Measurements from ENCODE around the gene NEXN. TPM values are rescaled to one million over a fixed set of nuclear protein-coding genes. Genes with fewer than 3 reads are reported as not detected.

The NEXN gene
- total RNA-seq, result 1 to 10 TPM in 2 of 5 experiments, under 1 TPM in 3; 0.48 to 2.6 (median 0.78) TPM
- polyA plus RNA-seq, result 1 to 10 TPM in 1 of 2 donors, under 1 TPM in 1; 0.33 to 1.4 TPM
- total RNA-seq, result 0.94 reads per million

- H3K4me3 Mint-ChIP-seq, result peak within 1 kb of the TSS; percentile 62 to 92 (median 82)
Observed at GRCh38 chr1:77888081-77888780, at the start of gene NEXN. TSS of gene NEXN (plus strand) at chr1:77888624. CDS start at chr1:77916107, 27,483 bp downstream.

GRCh38 chr1:77841574-77841973 lies 46.9 kb upstream of the NEXN start:
- ChIA-PET POLR2A (no interaction called here), CTCF (no interaction called here)
- no peak overlapping the region for H3K27ac Mint-ChIP-seq

More at GRCh38 chr1:77888081-77888780, at the start of gene NEXN:
- Mint-ChIP-seq H3K27me3 (peaks cover 16 to 36% (median 29%) of the 10 kb centered on the region in 5 donors), H3K36me3 (peaks cover 0 to 16% (median 11%) of the 10 kb centered on the region in 5 donors), H3K4me1 (peaks cover 5 to 13% (median 8%) of the 10 kb centered on the region in 7 donors), H3K9me3 (peaks cover 0 to 3% (median 0%) of the 10 kb centered on the region in 11 donors), H3K27ac (no peak within 1 kb of the TSS)
- Histone ChIP-seq H3K27ac (ENCODE audit: low read depth, low read length) (no peak within 1 kb of the TSS), H3K9me3 (ENCODE audit: control insufficient read depth in 2 of 3, low read length in 3 of 3) (no peaks in the 10 kb centered on the region), H3K4me3 (ENCODE audit: low read length) (peak within 1 kb of the TSS; percentile 27), H3K4me1 (ENCODE audit: control insufficient read depth in 2 of 2, insufficient read depth in 2 of 2, low read length in 2 of 2) (no peaks in the 10 kb centered on the region), H3K36me3 (ENCODE audit: control insufficient read depth in 2 of 3, insufficient read depth in 3 of 3, low read length in 3 of 3) (no peaks in the 10 kb centered on the region), H3K27me3 (ENCODE audit: control insufficient read depth in 2 of 2, insufficient read depth in 2 of 2, low read length in 2 of 2) (peaks cover 0 to 4% of the 10 kb centered on the region in 2 donors)
- ATAC-seq, result peak; percentile 48
- ChIA-PET POLR2A (no interaction called here), CTCF (interaction anchor here (0.7 kb wide), 1 partner anchor 28 kb away, joined by 3 read pairs; no protein-coding TSS in a partner anchor)
- intact Hi-C loops (cut with micrococcal nuclease), result no loop called here
- DNase-seq, result peak in 1 of 9 donors; percentile 3

GRCh38 chr1:77845951-77846350 lies 42.5 kb upstream of the NEXN start:
- POLR2A ChIA-PET, result no interaction called here
- intact Hi-C loops (cut with micrococcal nuclease), result no loop called here
- Mint-ChIP-seq H3K36me3 (peaks cover 0 to 38% (median 26%) of the 10 kb centered on the region in 5 donors), H3K4me1 (peaks cover 0 to 12% (median 3%) of the 10 kb centered on the region in 7 donors), H3K27ac (peak overlapping the region in 2 of 9 donors; percentile 23 to 46), H3K9me3 (no peaks in the 10 kb centered on the region), H3K27me3 (no peaks in the 10 kb centered on the region), H3K4me3 (no peak overlapping the region)
- no peaks in the 10 kb centered on the region for H3K27me3 ChIP-seq (ENCODE audit: control insufficient read depth in 2 of 2, insufficient read depth in 2 of 2, low read length in 2 of 2)
- no peak overlapping the region for H3K4me3 ChIP-seq (ENCODE audit: low read length)
- peaks cover 0 to 16% (median 0%) of the 10 kb centered on the region in 3 experiments for H3K36me3 ChIP-seq (ENCODE audit: control insufficient read depth in 2 of 3, insufficient read depth in 3 of 3, low read length in 3 of 3)
- no peak overlapping the region for H3K27ac ChIP-seq (ENCODE audit: low read depth, low read length)
- ATAC-seq (no peak), DNase-seq (no peak)
- CTCF ChIA-PET, result no interaction called here
- H3K4me1 ChIP-seq (ENCODE audit: control insufficient read depth in 2 of 2, insufficient read depth in 2 of 2, low read length in 2 of 2), result peaks cover 0 to 4% of the 10 kb centered on the region in 2 donors
- H3K9me3 ChIP-seq (ENCODE audit: control insufficient read depth in 2 of 3, low read length in 3 of 3), result no peaks in the 10 kb centered on the region

More at GRCh38 chr1:77841574-77841973, 46.9 kb upstream of the NEXN start:
- Histone ChIP-seq H3K4me1 (ENCODE audit: control insufficient read depth in 2 of 2, insufficient read depth in 2 of 2, low read length in 2 of 2) (no peaks in the 10 kb centered on the region), H3K27ac (ENCODE audit: low read depth, low read length) (no peak overlapping the region), H3K4me3 (ENCODE audit: low read length) (no peak overlapping the region), H3K9me3 (ENCODE audit: control insufficient read depth in 2 of 3, low read length in 3 of 3) (no peaks in the 10 kb centered on the region), H3K36me3 (ENCODE audit: control insufficient read depth in 2 of 3, insufficient read depth in 3 of 3, low read length in 3 of 3) (peaks cover 0 to 16% (median 0%) of the 10 kb centered on the region in 3 experiments), H3K27me3 (ENCODE audit: control insufficient read depth in 2 of 2, insufficient read depth in 2 of 2, low read length in 2 of 2) (no peaks in the 10 kb centered on the region)
- Mint-ChIP-seq H3K4me3 (no peak overlapping the region), H3K27me3 (no peaks in the 10 kb centered on the region), H3K4me1 (peaks cover 0 to 10% (median 3%) of the 10 kb centered on the region in 7 donors), H3K9me3 (no peaks in the 10 kb centered on the region), H3K36me3 (peaks cover 0 to 35% (median 16%) of the 10 kb centered on the region in 5 donors)
- DNase-seq (no peak), ATAC-seq (no peak)
- intact Hi-C loops (cut with micrococcal nuclease), result no loop called here

DNA sequence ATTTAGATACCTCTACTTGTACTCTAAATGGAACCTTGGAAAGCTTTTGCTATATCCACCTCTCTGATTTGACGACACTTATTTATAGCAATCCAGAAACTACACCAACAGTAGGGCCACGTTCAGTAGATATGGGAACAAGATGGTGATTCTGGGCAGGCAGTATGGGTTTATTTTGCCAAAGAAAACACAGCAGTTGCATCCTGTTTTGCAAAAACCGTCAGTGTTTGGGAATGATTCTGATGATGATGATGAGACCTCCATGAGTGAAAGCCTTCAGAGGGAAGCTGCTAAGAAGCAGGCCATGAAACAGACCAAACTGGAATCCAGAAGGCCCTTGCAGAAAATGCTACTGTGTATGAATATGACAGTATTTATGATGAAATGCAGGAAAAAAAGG lies 41.5 kb upstream of the NEXN start:
- DNase-seq, result no peak
- Mint-ChIP-seq H3K27me3 (no peaks in the 10 kb centered on the region), H3K4me1 (peaks cover 0 to 12% (median 0%) of the 10 kb centered on the region in 7 donors), H3K4me3 (no peak overlapping the region), H3K27ac (no peak overlapping the region), H3K36me3 (peaks cover 0 to 38% (median 28%) of the 10 kb centered on the region in 5 donors), H3K9me3 (no peaks in the 10 kb centered on the region)
- CTCF ChIA-PET, result interaction anchor here (0.6 kb wide), 1 partner anchor 138 kb away, joined by 3 read pairs; no protein-coding TSS in a partner anchor
- intact Hi-C loops (cut with micrococcal nuclease), result no loop called here
- Histone ChIP-seq H3K9me3 (ENCODE audit: control insufficient read depth in 2 of 3, low read length in 3 of 3) (no peaks in the 10 kb centered on the region), H3K4me3 (ENCODE audit: low read length) (no peak overlapping the region), H3K36me3 (ENCODE audit: control insufficient read depth in 2 of 3, insufficient read depth in 3 of 3, low read length in 3 of 3) (peaks cover 0 to 16% (median 0%) of the 10 kb centered on the region in 3 experiments), H3K27ac (ENCODE audit: low read depth, low read length) (no peak overlapping the region), H3K4me1 (ENCODE audit: control insufficient read depth in 2 of 2, insufficient read depth in 2 of 2, low read length in 2 of 2) (peaks cover 0 to 4% of the 10 kb centered on the region in 2 donors), H3K27me3 (ENCODE audit: control insufficient read depth in 2 of 2, insufficient read depth in 2 of 2, low read length in 2 of 2) (no peaks in the 10 kb centered on the region)
- ATAC-seq, result no peak
- POLR2A ChIA-PET, result no interaction called here

DNA sequence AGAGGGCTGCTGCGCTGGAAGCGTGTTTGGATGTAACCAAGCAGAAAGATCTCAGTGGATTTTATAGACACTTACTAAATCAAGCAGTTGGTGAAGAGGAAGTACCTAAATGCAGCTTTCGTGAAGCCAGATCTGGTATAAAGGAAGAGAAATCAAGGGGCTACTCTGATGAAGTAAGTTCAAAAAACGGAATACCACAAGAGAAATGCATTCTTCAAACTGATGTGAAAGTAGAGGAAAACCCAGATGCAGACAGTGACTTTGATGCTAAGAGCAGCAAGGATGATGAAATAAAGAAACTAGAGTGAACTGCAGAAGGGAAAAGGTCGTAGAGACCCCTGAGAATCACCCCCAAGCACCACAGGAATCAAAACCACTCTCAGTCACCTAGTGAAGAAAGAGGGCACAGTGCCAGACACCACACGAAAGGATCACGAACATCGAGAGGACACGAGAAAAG lies 40.8 kb upstream of the NEXN start:
- intact Hi-C loops (cut with micrococcal nuclease), result no loop called here
- Mint-ChIP-seq H3K27me3 (no peaks in the 10 kb centered on the region), H3K27ac (no peak overlapping the region), H3K4me3 (no peak overlapping the region), H3K9me3 (no peaks in the 10 kb centered on the region), H3K4me1 (peaks cover 0 to 12% (median 0%) of the 10 kb centered on the region in 7 donors), H3K36me3 (peaks cover 0 to 36% (median 25%) of the 10 kb centered on the region in 5 donors)
- no peak overlapping the region for H3K4me3 ChIP-seq (ENCODE audit: low read length)
- no peaks in the 10 kb centered on the region for H3K9me3 ChIP-seq (ENCODE audit: control insufficient read depth in 2 of 3, low read length in 3 of 3)
- DNase-seq (peak in 5 of 9 donors; percentile 2 to 21 (median 9)), ATAC-seq (no peak)
- no peak overlapping the region for H3K27ac ChIP-seq (ENCODE audit: low read depth, low read length)
- peaks cover 0 to 16% (median 0%) of the 10 kb centered on the region in 3 experiments for H3K36me3 ChIP-seq (ENCODE audit: control insufficient read depth in 2 of 3, insufficient read depth in 3 of 3, low read length in 3 of 3)
- no peaks in the 10 kb centered on the region for H3K27me3 ChIP-seq (ENCODE audit: control insufficient read depth in 2 of 2, insufficient read depth in 2 of 2, low read length in 2 of 2)
- POLR2A ChIA-PET, result no interaction called here
- CTCF ChIA-PET, result no interaction called here
- H3K4me1 ChIP-seq (ENCODE audit: control insufficient read depth in 2 of 2, insufficient read depth in 2 of 2, low read length in 2 of 2), result peaks cover 0 to 4% of the 10 kb centered on the region in 2 donors

- Histone ChIP-seq H3K27ac (ENCODE audit: low read depth, low read length) (no peak overlapping the region), H3K4me1 (ENCODE audit: control insufficient read depth in 2 of 2, insufficient read depth in 2 of 2, low read length in 2 of 2) (peaks cover 0 to 4% of the 10 kb centered on the region in 2 donors), H3K9me3 (ENCODE audit: control insufficient read depth in 2 of 3, low read length in 3 of 3) (peaks cover 0 to 5% (median 0%) of the 10 kb centered on the region in 3 experiments), H3K4me3 (ENCODE audit: low read length) (no peak overlapping the region), H3K27me3 (ENCODE audit: control insufficient read depth in 2 of 2, insufficient read depth in 2 of 2, low read length in 2 of 2) (no peaks in the 10 kb centered on the region), H3K36me3 (ENCODE audit: control insufficient read depth in 2 of 3, insufficient read depth in 3 of 3, low read length in 3 of 3) (peaks cover 0 to 1% (median 0%) of the 10 kb centered on the region in 3 experiments)
- peaks cover 12 to 45% (median 39%) of the 10 kb centered on the region in 5 donors for H3K36me3 Mint-ChIP-seq
- no peak for DNase-seq
- H3K27ac Mint-ChIP-seq, result peak overlapping the region in 1 of 9 donors; percentile 36
- intact Hi-C loops (cut with micrococcal nuclease), result no loop called here
- POLR2A ChIA-PET, result no interaction called here
- ATAC-seq, result no peak
- peaks cover 0 to 21% (median 9%) of the 10 kb centered on the region in 11 donors for H3K9me3 Mint-ChIP-seq
- CTCF ChIA-PET, result no interaction called here
- peaks cover 0 to 24% (median 11%) of the 10 kb centered on the region in 7 donors for H3K4me1 Mint-ChIP-seq
- H3K4me3 Mint-ChIP-seq, result no peak overlapping the region
- H3K27me3 Mint-ChIP-seq, result no peaks in the 10 kb centered on the region
Observed at GRCh38 chr1:77850082-77850481, 38.3 kb upstream of the NEXN start.

Data from naive thymus-derived CD4-positive, alpha-beta T cell (primary cell).